Stimulated activated naive CD4-positive, alpha-beta T cell treated with Interleukin-2 at 50 U/mL for 16 hours (primary cell): Measurements from ENCODE around the gene PDZK1IP1.
"Not testable (repeated sequence)": the region's sequence is repeated elsewhere in the genome, so short reads cannot be mapped to it uniquely, and the experiment has no call there.

Experiments
- DNase-seq: peaks from one replicate; lab custom pipeline; 2025; lab: John Stamatoyannopoulos, UW

Gene PDZK1IP1

GRCh38 chr1:47196622-47197021 lies 6.8 kb upstream of the PDZK1IP1 start:
- no peak for DNase-seq

GRCh38 chr1:47195981-47196380 lies 6.1 kb upstream of the PDZK1IP1 start:
- not testable (repeated sequence) for DNase-seq

- DNase-seq, result no peak
These were observed 4.5 kb upstream of the PDZK1IP1 start for GRCh38 chr1:47194311-47194710.

GRCh38 chr1:47193496-47193895 lies 3.7 kb upstream of the PDZK1IP1 start:
- DNase-seq, result not testable (repeated sequence)

- DNase-seq, result peak; percentile 22
These were observed 2.9 kb upstream of the PDZK1IP1 start for GRCh38 chr1:47192458-47193384.

- no peak for DNase-seq
These were observed 2.2 kb upstream of the PDZK1IP1 start for GRCh38 chr1:47191940-47192457.

GRCh38 chr1:47190857-47191256 lies 1.0 kb upstream of the PDZK1IP1 start:
- DNase-seq, result no peak

- DNase-seq, result no peak
These were observed 646 bp upstream of the PDZK1IP1 start for GRCh38 chr1:47190509-47190855.

GRCh38 chr1:47188791-47189785 lies 748 bp downstream of the PDZK1IP1 start:
- DNase-seq, result no peak

GRCh38 chr1:47187926-47188250 lies 1.9 kb downstream of the PDZK1IP1 start:
- DNase-seq, result no peak

- no peak for DNase-seq
These were observed 2.5 kb downstream of the PDZK1IP1 start for GRCh38 chr1:47187231-47187925.

GRCh38 chr1:47186267-47187185 lies 3.3 kb downstream of the PDZK1IP1 start:
- no peak for DNase-seq

GRCh38 chr1:47184822-47185677 lies 4.8 kb downstream of the PDZK1IP1 start:
- DNase-seq, result no peak

GRCh38 chr1:47184090-47184821 lies 5.6 kb downstream of the PDZK1IP1 start:
- no peak for DNase-seq

- no peak for DNase-seq
These were observed 6.3 kb downstream of the PDZK1IP1 start for GRCh38 chr1:47183308-47184089.

- no peak for DNase-seq
These were observed 7.1 kb downstream of the PDZK1IP1 start for GRCh38 chr1:47182676-47183235.

- no peak for DNase-seq
These were observed 7.7 kb downstream of the PDZK1IP1 start for GRCh38 chr1:47181955-47182675.
